NCI-H1048 (cell line): Measurements from ENCODE around the gene HPSE2.

Source experiments
- DNase-seq: peaks from one replicate; lab custom pipeline; 2025; lab: John Stamatoyannopoulos, UW

Gene HPSE2

DNA sequence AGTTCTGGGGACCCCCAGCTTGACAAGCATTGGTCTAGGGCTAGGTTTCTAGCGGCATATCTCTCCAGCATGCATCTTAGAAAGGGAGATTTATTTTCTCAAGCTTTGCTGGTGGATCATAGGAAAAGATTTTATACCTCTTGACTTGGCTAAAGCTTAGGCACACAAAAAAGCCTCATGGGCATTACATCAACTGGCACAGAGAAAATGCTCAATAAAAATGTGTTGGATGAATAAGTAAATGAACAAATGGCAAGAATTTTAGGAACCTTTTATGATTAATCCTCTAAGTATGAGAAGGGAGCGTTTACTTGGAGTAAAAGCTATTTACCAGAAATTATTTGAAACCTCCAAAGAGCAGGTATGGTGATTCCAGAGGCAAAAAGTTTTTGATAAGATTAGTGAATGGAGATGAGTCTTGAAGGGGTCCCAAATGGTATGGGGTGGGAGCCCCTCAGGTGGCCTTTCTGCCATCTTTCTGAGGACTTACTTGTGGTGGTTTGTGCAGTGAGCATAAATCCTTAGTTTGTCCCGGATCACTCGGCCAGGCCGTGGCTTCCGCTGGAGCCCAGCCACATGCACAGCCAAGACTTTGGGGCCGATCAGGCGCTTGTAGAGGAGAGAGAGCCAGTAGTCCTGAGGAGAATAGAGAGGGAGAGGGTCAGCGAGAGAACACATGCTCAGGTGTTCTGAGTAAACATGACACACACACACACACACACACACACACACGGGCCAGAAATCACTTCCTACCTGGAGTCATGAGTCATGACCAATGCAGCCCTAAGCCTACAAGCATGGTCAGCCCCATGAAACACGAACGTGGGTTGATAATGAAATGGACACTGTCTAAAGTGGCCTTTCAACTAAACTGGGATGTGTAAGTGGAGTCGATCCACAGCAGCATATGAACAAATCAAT lies 745.8 kb downstream of the HPSE2 start:
- DNase-seq, result no peak

DNA sequence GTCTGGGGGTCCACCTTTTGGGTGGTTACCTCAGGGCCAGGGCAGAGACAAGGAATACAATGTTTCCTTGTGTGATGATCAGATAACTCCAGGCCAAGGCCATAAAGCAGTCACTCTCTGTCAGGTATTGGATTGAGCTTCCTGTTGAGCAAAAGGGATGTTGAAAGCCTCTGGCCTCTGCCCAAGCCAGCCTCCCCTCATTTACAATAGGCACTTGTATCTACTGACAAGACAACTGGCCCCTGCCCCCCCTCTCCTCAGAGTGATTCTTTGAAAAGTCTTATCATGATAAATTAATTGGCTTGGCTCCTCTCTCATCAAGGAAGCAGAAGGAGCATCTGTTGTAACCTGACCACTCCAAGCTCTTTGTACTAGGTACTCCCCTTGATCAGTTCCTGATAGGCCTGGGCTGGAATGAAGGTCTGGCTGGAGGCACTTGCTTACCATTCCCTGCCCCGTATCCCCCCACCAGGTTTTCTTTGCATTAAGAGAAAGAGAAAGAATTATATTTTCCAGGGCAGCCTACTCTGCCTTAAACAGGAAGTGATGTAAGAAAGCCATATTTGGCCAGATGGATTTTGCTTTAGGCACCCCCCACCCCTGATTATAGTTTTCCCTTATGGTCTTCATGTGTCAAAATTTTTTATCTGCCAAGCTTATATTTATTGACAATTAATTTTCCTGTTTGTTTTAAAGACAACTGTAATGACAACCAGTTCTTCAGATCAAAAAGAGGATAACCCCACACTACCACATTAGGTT lies 746.8 kb downstream of the HPSE2 start:
- no peak for DNase-seq

DNA sequence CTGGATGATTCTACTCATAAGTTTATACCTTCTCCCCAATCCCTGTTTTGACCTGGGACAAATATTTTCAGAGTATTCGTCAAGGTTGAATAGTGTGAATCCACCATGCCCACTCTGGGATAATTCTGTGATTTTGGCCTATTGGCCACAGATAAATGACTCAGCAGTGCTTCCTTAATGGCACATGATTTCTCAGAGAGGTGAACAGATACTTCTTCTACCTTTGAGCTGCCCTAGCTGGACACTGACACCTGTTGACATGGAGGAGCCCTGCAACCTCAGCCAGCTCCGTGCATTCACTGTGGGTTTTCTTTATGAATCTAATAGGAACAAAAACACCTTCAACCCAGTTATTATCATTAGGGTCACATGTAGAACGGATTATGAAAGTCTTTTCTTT lies 748.0 kb downstream of the HPSE2 start:
- DNase-seq, result no peak

DNA sequence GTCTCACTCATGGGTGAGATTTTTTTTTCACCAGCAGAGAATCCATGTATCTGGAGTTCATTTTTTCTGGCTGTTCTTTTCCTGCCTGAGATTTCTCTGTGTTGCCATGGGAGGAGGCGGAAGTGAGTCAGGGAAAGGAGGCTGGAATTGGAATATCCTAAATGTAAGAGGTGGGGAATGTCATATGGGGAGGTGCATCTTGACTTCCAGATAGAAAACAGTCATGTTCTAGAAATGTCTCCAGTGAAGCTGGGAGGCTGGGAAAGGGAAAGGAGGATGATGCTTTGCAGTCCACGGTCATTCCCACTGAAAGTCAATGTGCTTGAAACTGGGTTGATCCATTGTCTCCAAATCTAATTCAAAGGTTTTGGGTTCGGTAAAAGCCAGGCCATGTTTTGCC lies 749.2 kb downstream of the HPSE2 start:
- DNase-seq, result no peak

DNA sequence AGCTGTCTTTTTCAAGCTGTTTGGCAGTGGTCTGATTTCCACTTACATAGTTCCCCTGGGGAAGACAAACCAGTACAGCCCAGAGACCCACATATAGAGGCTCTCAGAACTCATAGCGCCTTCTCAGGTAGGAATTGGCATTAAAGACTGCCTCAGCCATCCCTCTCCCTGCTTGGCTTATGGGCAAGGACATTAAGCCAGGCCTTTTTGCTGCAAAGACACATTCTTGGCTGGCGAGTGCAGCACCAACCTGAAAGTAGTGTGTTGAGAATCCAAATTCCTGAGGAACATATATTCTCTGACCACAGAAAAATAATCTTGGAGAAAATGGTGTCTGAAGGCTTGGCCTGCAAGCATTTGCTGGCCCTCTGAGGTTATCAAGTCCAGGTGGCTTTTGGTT lies 749.7 kb downstream of the HPSE2 start:
- DNase-seq, result no peak

DNA sequence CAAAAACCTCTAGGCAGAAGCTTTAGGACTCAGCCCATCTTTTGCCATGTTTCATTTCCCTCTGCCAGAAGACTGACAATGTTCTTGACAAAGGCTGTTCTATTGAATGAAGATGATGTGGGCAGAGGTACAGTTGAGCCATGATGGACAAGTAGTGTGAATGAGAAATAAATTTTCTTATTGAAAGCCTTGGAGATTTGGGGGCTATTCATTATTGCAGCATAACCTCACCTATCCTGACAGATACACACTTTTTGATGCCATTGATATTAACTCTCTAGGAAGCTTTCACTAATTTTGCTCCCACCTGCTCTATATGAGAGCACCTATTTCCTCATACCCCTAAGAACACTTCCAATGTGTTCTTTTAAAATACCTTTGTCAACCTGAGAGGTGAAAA lies 752.0 kb downstream of the HPSE2 start:
- no peak for DNase-seq

DNA sequence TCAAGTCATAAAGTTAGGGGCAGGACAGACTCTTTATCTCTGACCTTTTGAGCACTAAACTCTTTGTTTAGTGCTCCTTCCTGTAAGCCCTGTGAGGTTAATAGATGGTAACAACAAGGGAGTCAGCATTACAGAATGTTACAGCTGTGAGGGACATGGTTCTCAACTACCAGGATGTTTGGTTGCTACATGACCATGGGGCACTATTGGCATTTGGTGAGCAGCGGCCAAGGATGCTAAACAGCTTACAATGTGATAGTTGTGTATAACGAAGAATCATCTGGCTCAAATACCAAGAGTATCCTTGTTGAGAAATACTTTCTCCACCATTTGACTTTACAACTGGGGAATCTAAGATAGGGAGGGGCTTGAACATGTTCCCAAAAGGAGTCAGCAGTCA lies 753.6 kb downstream of the HPSE2 start:
- no peak for DNase-seq

DNA sequence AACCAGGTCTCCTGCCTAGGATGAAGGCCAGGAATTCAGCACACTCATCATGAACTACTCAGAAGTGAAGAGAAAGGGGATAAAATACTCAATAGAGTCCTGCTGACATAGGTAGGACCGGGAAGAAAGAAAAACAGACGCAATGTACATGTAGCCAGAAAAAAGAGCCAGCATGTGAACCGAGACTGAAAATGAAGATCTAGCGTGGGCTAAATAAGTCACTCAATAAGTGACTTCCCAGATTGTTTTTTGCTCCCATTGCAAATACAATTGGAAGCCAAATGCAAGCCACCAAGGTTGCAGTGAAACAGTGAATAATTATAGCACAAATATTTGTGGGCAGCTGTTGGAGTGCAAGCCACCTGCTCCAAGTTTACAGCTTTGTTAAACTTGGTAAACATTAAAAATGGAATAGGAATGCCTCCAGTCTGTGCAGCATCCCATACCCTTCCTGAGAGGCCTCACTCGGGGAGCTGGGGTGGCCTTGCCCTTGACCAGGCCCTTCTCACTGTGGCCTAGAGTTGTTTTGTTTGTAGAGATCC lies 754.2 kb downstream of the HPSE2 start:
- no peak for DNase-seq

DNA sequence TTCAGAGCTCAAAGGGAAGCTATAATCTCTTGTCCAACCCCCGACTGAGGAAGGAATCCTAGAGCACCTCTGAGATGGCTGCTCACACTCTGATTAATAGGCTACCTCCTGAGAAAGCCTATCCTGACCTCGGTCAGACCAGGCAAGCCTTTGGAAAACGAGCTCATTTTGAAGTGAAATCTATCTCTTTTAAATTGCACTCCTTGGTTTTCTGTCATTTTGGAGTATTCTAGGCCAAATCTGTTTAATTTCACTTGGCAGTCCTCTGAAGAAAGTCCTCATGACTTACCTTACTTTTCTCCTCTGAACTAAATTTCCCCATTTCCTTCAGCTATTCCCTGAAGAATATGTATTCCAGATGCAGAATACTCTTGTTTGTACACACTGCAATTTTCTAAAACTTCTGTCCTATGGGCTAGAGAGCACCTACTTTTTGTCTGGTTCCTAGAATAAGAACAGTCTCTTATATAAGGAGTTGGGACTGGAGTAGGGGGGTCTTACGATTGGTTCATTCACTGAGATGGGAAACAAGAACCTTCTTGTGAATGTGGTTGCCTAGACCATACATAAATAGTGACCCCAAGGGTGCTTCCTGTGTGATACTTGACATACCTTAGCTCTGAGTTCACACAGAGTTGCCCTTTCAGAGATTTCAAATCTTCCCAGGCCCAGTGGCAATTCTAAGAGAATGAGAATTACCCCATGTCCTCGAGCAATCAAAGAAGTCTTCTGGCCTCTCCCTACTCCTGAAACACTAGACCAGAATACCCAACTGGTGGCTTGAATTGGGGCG lies 757.0 kb downstream of the HPSE2 start:
- no peak for DNase-seq

DNA sequence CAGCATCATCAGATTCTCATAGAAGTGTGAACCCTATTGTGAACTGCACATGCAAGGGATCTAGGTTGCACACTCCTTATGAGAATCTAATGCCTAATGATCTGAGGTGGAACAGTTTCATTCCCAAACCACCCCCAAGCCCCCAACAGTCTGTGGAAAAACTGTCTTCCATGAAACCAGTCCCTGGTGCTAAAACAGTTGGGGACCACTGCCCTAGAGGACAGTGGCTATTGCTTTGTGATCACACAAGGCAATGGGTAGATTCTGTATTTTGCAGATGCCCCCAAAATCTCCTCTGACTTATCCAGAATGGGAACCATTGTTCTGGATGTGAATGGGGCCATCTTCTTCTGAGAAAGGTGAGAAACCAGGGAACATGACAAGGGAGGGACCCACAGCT lies 757.8 kb downstream of the HPSE2 start:
- no peak for DNase-seq

DNA sequence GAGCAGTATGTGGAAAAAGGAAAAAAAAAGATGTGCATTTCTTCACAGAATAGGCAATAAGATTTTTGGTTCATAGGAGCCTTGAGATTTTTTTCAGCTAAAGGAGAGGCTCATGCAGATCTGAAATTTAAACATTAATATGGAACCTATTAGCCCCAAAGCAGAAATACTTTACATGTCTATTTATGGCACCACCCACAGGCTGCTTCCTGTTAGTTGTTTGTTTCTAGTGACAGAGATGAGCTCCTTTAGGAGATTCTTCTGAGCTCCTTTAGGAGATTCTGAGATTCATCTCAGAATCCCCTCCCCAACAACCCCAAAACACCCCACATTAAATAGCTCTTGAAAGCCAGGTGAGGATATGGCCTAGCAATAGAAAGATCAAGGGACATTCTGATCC lies 761.0 kb downstream of the HPSE2 start:
- DNase-seq, result no peak

DNA sequence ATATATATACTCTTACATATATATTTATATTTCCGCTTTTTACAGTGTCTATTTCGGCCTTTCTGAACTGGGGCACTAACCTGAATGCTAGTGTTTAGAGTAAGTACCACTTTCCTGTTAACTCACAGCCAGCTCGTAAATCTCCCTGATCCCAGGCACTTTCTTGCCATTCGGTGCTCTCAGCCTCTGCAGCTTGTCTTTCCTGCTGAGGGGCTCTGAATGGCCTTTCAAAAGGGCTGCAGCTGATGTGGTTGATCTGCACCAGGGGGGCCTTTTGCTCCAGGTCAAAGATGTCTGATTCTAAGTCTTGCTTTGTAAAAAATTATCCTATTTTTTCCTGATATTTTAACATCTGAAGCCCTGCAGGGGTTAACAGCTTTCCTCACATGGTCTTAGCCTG lies 763.5 kb downstream of the HPSE2 start:
- DNase-seq, result no peak

DNA sequence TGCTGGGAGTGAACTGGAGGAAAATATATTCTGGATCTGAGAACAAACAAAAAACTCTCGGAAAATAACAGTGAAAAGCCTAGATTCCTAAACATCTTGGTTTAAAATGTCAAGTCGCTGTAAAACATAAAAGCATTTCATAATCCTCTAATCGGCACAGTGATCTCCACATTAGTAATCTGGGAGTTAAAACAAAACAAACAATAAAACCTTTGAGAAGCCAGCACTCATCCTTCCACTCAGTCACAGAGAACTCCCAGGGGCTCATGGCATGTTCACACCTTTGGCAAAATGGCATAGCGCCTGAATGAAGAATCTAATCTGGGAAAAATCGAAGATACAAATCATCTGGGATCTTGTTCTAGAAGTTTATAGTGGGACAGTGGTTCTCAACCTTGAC lies 764.8 kb downstream of the HPSE2 start:
- no peak for DNase-seq

DNA sequence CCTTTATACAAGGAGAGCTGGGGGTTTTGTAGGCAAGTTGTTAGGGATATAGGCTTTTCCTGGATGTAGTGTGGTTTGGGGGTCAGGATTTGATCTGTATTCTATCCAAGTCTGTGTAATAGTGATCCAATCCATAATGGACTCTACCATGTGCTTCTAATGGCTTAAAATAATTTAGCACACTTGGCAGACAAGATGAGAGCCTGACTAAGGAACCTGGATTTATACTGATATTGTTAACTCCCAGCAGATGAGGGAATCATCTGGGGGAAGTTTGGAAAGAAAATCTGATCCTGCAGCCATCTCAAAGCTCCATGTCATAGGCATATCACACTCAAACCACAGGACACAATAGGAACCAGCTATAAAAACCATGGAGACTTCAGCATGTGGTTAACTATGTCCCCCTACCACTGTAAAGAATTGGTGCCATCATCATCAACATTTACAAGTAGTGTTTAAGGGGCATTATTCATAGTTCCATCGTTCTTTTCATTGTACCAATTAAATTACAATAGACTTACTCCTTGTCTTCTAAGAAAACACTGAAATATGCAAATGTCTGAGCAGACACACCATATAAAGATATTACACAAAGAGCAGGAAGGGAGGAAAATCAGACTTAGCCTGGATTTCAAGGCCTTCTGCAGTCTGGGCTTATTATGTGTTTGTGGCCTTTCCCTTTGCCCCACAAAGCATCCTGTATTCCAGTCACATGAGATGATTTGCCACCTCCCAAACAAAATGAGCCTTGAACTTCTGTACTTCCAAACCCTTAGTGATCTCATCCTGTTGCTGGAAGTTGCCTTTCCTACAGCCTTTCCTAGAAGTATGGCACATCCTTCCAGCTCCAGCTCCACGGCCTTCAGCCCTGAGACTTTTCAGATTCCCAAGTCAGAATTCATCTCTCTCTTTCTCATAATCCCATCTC lies 766.4 kb downstream of the HPSE2 start:
- DNase-seq, result no peak

DNA sequence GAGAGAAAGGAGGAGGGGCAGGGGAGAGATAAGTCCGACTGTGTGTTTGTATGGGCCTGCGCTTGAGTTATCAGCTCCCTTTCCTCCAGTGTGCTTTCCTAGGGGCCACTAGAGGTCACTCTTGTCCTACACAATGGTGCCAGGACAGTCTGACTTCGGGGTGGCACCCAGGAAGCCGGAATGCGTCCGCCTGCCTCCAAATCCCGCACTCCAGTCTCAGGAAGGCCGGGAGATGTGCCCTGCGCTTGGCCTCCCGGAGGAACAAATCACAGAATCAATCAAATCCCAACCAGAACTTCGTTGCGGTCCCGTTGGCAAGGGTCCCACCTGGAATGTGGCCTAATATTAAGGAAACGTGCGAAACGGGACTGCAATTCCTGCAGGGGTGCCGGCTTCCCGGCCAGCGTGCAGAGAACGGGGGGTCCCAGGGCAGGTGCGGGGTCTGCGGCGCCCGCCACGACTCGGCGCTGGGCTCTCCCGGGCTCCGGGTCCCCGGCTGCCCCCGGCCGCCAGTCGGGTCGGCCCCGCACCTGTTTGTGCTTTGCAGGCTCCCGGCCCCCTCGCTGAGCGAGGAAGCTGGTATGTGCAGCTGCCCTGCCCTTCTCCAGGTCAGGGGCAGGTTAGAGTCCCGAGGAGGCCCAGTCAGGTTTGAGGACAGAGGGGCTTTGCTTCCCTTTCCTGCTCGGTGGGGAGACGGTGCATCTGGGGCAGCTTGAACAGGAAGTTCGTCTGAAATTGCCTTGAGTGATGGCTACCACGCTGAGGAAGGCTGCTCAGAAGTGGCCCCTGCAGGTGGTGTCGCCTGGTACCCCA lies 767.9 kb downstream of the HPSE2 start:
- DNase-seq, result peak; percentile 32

DNA sequence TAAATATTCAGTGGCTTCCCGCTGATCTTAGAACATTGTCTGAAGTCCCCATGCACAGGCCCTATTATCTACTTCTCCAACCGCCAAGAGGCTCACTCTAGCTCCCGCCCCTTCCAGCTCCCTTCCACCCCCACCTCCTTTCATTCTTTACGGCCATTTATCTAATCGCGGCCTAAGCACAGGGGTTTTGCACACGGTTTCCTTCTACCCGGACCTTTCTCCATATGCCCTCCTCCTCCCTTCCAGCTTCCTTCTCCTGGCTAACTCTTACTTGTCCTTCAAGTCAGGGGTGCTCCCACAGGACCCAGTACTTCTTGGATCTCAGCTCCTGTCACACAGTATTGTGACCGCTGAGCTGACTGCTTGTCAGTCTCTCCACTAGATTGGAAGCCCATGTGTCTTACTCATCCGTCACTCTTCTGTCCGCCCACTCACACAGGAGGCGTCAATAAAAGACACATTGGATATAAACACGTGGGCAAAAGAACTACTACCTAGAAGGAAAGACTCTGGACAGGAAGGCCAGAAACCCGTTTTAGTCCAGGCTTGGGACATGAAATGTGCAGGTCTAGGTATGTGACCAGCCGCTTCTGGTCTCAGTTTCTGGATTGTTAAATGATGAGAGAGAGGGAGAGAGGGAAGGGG lies 768.7 kb downstream of the HPSE2 start:
- no peak for DNase-seq

DNA sequence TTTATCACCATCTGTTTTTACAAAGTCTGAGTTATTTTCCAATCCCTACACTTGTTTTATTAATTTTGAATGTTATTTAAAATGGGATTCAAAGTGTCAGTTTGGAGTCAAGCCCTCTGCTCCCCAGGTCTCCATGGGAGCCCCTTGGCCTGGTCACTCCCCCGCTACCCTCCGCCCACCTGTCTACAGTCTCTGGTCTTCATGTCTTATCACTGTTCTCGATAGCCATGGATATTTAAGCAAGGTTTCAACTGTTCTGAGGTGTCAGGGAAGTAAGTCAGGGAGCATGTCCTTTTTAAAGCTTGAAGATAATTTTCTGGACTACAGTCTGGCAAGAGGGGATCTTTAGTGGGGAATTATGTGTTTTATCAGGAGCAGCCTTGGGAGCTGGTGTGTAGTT lies 769.8 kb downstream of the HPSE2 start:
- DNase-seq, result no peak

DNA sequence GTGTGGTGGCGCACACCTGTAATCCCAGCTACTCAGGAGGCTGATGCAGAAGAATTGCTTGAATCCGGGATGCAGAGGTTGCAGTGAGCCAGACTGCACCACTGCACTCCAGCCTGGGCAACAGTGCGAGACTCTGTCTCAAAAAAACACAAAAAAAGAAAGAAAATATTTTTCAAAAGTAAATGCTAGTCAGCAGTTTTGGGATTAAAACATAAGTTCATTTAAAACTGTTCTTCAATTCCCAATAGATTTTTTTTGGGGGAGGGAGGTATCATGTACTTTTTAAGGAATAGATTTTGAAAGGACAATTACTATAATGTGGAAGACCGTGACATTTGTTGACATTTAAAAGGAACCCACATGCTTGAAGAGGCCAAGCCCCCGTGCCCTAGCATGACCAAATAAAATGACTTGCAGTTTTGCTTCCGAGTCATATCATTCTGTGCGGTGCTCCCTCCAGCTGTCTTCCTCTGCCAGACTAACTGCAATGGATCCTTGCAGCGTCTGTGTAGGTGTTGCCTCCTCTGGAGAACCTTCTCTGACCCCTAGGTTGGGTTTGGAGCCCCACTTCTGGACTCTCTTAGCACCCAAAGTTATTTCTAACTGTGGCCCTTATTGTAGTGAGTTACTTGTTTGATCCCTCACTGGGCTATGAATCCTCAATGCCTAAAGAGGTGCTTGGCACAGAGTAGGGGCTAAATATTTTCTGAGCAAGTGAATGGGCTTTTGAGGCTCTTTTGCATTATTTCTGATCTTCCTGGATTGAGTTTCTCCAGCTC lies 771.5 kb downstream of the HPSE2 start:
- DNase-seq, result no peak

DNA sequence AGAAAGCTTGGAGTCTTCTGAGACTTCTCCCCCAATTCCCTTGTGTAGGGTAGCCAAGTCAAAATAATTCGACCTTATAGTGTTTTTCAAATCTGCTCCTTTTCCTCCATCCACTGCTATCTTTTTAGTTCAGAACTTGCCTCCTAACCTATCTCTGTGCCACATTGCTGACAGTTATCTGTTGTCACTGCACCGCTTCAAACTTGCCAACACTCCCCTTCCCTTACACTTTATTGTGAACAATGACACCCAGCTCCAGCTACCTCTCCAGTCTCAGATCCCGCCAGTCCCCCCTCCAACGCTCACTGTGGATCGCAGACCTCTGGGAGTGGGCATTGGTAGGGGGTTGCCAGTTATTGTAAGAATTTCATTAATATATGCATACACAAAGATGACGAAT lies 772.6 kb downstream of the HPSE2 start:
- no peak for DNase-seq
